Left lung (tissue), 10 donors: ENCODE results near the gene ROBO2. TPM values are rescaled to one million over a fixed set of nuclear protein-coding genes. Genes with fewer than 3 reads are reported as not detected.
A peak's percentile ranks its signal among the peaks of the same experiment; 100 is the strongest.

Experiments
- ATAC-seq: fragments of 200-7000 bp; cut with Tn5 transposase; one replicate; pipeline ENCODE4 v1.9.1; 2020; ENCODE audit warnings: moderate library complexity
- DNase-seq, 4 donors: peaks; one replicate each; pipeline ENCODE4 v3.0.0-alpha.2; 2013 to 2020
- H3K27ac ChIP-seq, 2 donors: fragments of 200-600 bp; sonication (generic) in 1 of 2; one replicate each; pipeline versions ENCODE4 v1.5.0 to v1.8.0; 2020 to 2021
- H3K27me3 ChIP-seq, 2 donors: fragments of 200-600 bp; sonication (generic) in 1 of 2; one replicate each; pipeline versions ENCODE4 v1.5.0 to v1.8.0; 2020 to 2021
- H3K36me3 ChIP-seq, 2 donors: fragments of 200-600 bp; sonication (generic) in 1 of 2; one replicate each; pipeline versions ENCODE4 v1.5.0 to v1.8.0; 2020 to 2021
- H3K4me1 ChIP-seq, 2 donors: fragments of 200-600 bp; one replicate each; pipeline ENCODE4 v1.8.0; 2021
- H3K4me3 ChIP-seq, 2 donors: fragments of 200-600 bp; sonication (generic) in 1 of 2; one replicate each; pipeline versions ENCODE4 v1.5.0 to v1.8.0; 2020 to 2021; ENCODE audit warnings: mild to moderate bottlenecking in 1 of 2
- H3K9me3 ChIP-seq, 2 donors: fragments of 200-600 bp; sonication (generic) in 1 of 2; one replicate each; pipeline versions ENCODE4 v1.5.0 to v1.8.0; 2020 to 2021
- CTCF ChIP-seq, 2 donors: fragments of 200-600 bp; sonication (generic) in 1 of 2; IDR thresholded peaks; one replicate each; pipeline versions ENCODE4 v1.5.0 to v1.8.0; 2021; ENCODE audit warnings: antibody characterized with exemption in 2 of 2
- intact Hi-C, 2 donors: fragments of 100-400 bp; cut with DNase I; formaldehyde crosslinking; loops; one replicate each; pipeline versions ENCODE4 v1.11.2 to v1.14.2; 2022
- polyA plus RNA-seq, 6 donors: library from polyadenylated mRNA; unstranded; fragments of 120-200 nt; gene quantifications; one replicate each; pipeline ENCODE4 v1.2.1, GENCODE V29; 2013; ENCODE audit not compliant: insufficient read length in 6 of 6
- total RNA-seq, 2 donors: library from RNA; stranded (reverse); fragmentation: NEBNext Ultra II Directional; extraction: Animal tissue kit (Norgen Biotek cat#: 25700); gene quantifications; one replicate each; pipeline ENCODE4 v1.2.1, GENCODE V29; 2021
- donor health status: DM: no; HTN: yes; CAD: no.
- donor health status: DM: no; HTN: no; CAD: no.

Gene ROBO2
- total and polyA plus RNA-seq, 8 donors: 4.9 to 66.2 (median 51.1) TPM

DNA sequence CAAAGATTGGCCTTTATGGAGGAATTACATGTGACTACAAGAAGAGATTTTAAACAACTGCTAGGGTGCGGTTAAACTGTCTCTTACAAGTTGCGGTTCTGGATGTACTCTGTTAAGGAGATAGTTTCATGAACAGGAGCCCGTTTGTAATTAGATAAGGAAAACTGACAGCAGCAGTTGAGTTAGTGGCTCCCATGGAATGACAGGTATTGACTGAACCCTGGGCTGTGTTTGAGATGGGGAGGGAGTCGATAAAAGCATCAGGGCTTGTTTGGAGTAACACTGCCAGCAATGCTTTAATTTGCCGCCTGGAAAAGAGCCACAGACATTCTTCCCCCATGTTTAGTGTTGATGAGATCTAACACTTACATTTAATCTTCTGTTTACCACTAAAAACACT lies 139.9 kb downstream of the ROBO2 start:
- Histone ChIP-seq H3K27me3 (no peaks in the 10 kb centered on the region), H3K9me3 (no peaks in the 10 kb centered on the region), H3K27ac (no peak overlapping the region), H3K4me3 (no peak overlapping the region), H3K4me1 (no peaks in the 10 kb centered on the region), H3K36me3 (no peaks in the 10 kb centered on the region)
- DNase-seq (no peak), ATAC-seq (no peak)
- intact Hi-C loops: no loop called here
- TF ChIP-seq CTCF (IDR thresholded peaks at IDR 0.05): no peak

GRCh38 chr3:77182341-77182740 lies 142.4 kb downstream of the ROBO2 start:
- no peaks in the 10 kb centered on the region for H3K4me1 ChIP-seq
- H3K27me3 ChIP-seq: no peaks in the 10 kb centered on the region
- DNase-seq: no peak
- no peaks in the 10 kb centered on the region for H3K9me3 ChIP-seq
- intact Hi-C loops: no loop called here
- no peak overlapping the region for H3K27ac ChIP-seq
- no peaks in the 10 kb centered on the region for H3K36me3 ChIP-seq
- H3K4me3 ChIP-seq: no peak overlapping the region
- ATAC-seq: no peak
- TF ChIP-seq CTCF (IDR thresholded peaks at IDR 0.05): no peak

GRCh38 chr3:77186319-77186718 lies 146.4 kb downstream of the ROBO2 start:
- Histone ChIP-seq H3K27ac (no peak overlapping the region), H3K4me1 (no peaks in the 10 kb centered on the region), H3K9me3 (no peaks in the 10 kb centered on the region), H3K36me3 (no peaks in the 10 kb centered on the region), H3K27me3 (no peaks in the 10 kb centered on the region), H3K4me3 (no peak overlapping the region)
- ATAC-seq (no peak), DNase-seq (no peak)
- intact Hi-C loops: no loop called here
- TF ChIP-seq CTCF (IDR thresholded peaks at IDR 0.05): no peak

- peak in 2 of 4 donors; percentile 49 to 56 for DNase-seq
- H3K9me3 ChIP-seq: no peaks in the 10 kb centered on the region
- H3K4me1 ChIP-seq: no peaks in the 10 kb centered on the region
- no peak for TF ChIP-seq CTCF (IDR thresholded peaks at IDR 0.05)
- ATAC-seq: no peak
- no peak overlapping the region for H3K4me3 ChIP-seq
- intact Hi-C loops: no loop called here
- no peaks in the 10 kb centered on the region for H3K27me3 ChIP-seq
- H3K36me3 ChIP-seq: no peaks in the 10 kb centered on the region
- H3K27ac ChIP-seq: no peak overlapping the region
Observed at GRCh38 chr3:77186728-77187127, 146.8 kb downstream of the ROBO2 start.

DNA sequence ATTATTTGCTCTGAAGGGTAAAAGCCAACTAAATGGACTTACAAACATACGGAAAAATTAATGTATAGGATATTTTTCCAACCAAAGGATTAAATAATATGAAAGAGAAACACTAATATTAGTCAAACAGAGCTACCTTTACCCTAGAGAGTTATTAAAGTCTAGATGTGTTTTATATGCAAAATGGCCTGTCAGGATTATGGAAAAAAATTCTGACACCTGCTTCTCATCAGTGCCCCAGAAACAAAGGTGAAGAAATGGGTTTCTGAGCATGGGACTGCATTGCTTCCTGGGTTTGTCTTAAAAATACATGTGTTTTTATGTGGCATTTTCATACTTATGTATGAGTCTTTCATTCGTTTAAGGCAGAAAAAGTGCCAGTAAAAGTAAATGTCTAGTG lies 148.3 kb downstream of the ROBO2 start:
- Histone ChIP-seq H3K27me3 (no peaks in the 10 kb centered on the region), H3K9me3 (no peaks in the 10 kb centered on the region), H3K36me3 (no peaks in the 10 kb centered on the region), H3K27ac (no peak overlapping the region), H3K4me1 (no peaks in the 10 kb centered on the region), H3K4me3 (no peak overlapping the region)
- ATAC-seq: no peak
- TF ChIP-seq CTCF (IDR thresholded peaks at IDR 0.05): no peak
- no peak for DNase-seq
- intact Hi-C loops: no loop called here
